Activated CD8-positive, alpha-beta memory T cell treated with anti-CD3 and anti-CD28 coated beads, Interleukin-2, amount 50 U/mL, for 48 hours (primary cell): ENCODE results near the gene PRKD2.

Source experiments
- DNase-seq: peaks from one replicate; pipeline ENCODE4 v3.0.0-alpha.2; 2020

PRKD2 gene

GRCh38 chr19:46698395-46699321 lies 18.3 kb downstream of the PRKD2 start:
- DNase-seq = no peak

DNA sequence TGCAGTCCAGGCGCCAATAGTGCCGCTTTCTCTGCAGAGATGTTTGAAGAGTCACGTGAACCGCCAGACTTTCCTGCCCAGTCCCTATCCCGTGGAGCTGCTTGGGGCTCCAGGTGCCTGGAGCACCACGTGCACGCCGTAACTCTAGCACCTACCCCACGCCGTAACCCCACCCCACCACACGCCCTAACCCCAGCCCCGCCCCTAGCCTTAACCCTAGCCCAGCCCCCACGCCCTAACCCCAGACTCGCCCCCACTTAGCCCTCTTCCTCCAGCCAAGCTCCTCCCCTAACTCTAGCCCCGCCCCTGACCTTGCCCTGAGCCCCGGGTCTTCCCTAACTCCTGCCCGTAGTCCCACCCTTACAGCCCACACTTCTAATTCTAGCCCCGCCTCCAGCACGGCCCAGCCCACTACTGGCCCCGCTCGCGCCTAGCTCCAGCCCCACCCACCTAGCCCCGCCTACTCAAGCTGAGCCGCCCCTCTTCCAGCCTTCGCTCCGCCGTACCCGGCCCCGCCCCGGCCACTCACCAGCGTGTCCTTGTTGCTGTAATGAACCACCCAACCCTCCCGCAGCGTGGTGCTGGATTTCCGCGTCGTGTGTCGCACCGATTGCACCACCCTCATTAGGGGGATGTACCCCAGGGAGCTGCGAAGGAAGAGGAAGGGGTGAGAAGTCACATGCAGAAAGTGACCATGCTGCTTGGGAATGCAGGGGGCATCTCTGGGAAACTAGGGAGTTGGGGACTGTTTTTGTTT lies 19.5 kb downstream of the PRKD2 start:
- DNase-seq = no peak

GRCh38 chr19:46696866-46697203 lies 20.1 kb downstream of the PRKD2 start:
- DNase-seq = no peak

DNA sequence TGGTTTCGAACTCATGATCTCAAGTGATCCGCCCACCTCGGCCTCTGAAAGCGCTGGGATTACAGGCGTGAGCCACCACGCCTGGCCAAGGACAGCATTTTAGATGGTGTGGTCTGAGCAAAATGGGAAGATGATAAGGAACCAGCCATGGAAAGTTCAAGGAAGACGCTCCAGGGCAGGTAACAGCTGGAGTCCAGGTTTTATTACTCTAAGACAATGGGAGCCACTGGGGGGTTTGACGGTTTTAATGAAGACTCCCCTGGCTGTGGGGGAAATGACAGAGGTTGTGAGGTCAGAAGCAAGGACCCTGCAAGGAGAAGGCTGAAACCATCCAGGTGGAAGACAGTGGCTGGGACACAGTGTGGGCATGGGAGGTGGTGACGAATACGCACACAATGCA lies 20.9 kb downstream of the PRKD2 start:
- DNase-seq = no peak

GRCh38 chr19:46693760-46694159 lies 23.2 kb downstream of the PRKD2 start:
- no peak for DNase-seq

DNA sequence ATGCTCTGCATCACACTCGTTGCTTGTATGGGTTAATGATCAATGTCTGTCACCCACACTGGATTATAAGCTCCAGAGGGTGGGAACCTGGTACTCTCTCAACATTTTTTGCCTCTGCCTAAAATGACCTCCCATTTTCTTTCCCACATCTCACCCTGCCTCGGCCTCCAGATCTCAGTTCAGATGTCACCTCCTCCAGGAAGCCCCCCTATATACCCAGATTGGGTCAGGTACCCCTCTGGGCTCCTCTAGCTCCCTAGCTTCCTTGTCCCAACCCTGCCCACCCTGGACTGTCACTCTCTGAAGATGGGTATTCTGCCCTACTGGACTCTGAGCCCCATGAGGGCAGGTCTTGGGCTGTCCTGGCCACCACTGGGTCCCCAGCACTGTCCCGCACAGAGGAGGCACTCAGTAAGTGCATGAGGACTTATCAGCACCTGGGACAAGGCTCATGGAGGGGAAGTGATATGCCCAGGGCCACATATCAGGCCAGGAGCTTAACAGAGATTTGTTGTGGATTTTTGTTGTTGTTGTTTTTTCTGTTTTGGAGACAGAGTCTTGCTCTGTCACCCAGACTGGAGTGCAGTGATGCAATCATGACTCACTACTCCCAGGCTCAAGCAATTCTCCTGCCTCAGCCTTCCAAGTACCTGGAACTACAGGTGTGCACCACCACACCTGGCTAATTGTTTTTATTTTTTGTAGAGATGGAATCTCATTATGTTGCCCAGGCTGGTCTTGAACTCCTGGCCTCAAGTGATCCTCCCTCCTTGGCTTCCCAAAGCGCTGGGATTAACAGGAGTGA lies 23.8 kb downstream of the PRKD2 start:
- DNase-seq = no peak

DNA sequence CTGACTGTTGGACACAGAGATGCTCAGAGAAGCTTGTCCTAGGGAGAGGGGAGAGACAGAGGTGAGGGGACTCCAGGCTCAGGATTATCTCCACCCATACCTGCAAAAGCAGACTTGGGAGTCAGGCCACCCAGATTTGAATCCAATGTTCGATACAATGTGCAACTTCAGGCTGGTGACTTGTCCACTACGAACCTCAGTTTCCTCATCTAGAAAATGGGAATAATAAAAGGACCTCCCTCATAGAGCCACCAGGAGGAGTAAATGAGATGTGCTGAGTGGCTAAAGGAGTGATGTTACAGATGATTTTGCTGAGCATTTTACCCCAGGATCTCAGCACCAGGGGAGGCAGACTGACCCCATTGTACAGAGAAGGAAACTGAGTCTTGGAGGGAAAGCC lies 25.0 kb downstream of the PRKD2 start:
- DNase-seq = no peak

- no peak for DNase-seq
These were observed 25.8 kb downstream of the PRKD2 start for GRCh38 chr19:46691104-46691503.

DNA sequence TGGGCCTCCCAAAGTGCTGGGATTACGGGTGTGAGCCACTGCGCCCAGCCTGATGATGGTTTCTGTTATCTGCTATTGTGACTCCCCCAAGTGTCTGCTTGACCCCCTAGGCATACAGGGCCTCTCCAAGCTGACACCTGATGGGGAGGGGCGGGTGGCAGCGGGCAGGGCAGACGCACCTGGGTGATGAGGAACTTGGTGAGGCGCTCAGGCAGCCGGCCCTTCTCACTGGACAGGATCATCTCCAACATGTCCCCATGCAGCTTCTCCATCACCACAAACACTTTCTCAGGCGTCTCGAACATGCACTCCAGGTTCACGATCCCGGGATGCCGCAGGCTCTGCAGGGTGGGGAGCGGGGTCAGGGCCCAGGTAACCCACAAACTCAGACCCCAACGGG lies 27.6 kb downstream of the PRKD2 start:
- no peak for DNase-seq

DNA sequence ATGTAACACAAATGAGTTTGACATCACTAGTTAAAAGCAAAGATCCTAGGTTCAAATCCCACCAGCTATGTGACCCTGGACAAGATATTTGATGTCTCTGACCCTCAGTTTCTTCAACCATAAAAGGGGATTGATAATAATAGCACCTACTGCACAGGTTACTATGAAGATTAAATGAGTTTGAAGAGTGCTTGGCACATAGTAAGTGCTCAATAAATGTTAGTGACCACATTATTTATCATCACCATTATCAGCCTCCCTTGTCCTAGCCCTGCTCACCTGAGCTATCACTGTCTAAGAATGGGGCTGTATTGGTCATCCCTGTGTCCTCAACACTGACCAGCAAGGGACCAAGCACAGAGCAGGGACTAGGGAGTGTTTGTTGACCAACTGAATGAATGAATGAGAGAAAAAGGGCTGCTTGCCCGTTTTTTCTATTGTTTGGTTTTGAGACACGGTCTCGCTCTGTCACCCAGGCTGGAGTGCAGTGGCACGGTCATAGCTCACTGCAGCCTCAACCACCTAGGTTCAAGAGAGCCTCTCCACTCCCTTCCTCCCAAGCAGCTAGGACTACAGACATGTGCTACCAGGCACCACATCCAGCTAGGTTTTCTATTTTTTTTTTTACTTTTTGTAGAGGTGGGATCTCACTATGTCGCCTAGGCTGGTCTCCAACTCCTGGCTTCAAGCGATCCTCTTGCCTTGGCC lies 29.3 kb downstream of the PRKD2 start:
- DNase-seq = no peak

DNA sequence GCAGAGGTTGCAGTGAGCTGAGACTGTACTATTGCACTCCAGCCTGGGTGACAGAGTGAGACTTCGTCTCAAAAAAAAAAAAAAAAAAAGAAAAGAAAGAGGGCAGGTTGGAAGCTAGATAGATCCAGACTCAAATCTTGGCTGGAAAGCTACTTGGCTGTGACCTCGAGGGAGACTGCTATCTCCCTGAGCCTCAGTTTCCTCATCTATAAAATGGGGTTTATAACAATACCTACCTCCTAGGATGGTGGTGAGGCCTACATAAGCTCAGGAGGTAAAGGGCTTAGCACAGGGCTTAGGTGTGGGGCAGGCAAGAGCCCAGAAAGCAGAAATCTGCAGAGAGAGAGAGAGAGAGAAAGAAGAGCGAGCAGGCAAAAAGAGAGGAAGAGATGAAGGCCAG lies 31.7 kb downstream of the PRKD2 start:
- no peak for DNase-seq

DNA sequence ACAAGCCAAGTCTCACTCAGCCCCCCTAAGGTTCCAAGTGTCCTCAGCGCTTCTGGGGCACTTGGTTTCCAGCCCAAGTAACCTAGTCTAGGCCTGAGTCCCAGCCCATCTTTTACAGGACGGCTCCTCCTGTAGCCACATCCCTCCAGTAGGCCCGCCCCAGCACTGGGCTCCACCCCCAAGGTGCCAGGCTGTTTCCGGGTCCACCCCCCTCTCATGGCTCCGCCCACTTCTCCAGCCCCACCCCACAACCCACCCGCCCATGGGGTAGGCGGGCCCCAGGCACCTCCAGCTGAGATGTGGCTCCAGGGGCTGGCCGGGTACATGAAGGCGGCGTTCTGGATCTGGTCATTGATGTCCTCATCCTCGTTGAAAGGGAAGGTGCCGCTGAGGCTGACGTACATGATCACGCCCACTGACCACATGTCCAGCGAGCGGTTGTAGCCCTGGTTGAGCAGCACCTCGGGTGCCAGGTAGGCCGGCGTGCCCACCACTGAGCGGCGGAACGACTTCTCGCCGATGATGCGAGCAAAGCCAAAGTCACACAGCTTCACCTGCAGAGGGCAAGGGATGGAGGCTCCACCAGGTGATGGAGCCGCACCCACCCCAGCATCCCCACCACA lies 38.7 kb downstream of the PRKD2 start:
- DNase-seq = peak; percentile 81

DNA sequence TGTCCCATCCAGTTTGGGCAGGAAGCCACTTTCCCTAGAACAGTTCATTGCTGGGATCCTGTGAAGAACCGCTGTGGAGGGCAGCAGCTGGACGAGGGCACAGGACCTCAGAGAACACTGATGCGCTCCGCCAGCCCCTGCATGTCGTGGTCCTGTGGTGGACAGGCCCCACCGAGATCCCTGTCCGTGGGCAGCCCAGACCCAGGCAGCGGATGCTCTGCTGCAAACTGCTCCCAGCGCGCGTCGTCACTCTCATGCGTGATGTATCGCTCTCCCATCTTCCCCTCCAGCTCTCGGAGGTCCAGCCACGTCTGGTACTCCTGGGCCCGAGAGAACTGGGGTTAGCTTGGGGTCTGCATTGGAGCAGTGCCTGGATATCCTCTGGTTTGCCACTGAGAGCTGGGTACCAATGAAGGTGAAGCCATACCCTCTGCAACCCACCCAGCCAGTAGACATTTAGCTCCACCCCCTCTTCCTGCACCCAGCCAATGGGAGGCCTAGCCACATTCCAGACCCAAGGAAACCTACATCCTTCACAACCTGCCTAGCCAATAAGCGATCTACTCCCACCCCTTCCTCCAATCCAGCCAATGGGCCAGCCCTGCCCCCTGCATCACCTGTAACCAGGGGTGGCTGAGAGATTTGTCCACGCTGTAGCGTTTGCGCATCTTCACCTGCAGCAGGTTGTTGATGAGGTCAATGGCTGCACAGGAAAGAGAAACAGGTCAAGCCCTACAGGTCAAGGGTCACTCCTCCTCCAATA lies 42.3 kb downstream of the PRKD2 start:
- no peak for DNase-seq

DNA sequence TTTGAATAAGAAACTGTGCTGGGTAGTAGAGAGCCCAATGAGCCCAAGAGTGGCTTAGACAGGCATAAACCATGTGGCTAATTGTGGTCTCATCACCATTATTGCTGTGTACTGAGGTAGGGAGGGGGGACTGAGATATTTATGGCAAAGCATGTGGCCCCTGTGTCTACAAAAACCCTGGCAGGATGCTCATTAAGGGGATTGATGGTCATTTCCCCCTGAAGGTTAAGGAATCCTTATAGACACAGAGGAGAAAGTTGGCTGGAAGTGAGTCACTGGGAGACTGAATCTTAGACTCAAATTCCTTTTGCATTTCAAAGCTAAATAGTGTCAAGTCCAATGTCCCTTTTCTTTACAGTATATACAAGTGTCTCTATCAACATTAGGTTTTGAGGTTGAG lies 46.1 kb downstream of the PRKD2 start:
- DNase-seq = no peak

DNA sequence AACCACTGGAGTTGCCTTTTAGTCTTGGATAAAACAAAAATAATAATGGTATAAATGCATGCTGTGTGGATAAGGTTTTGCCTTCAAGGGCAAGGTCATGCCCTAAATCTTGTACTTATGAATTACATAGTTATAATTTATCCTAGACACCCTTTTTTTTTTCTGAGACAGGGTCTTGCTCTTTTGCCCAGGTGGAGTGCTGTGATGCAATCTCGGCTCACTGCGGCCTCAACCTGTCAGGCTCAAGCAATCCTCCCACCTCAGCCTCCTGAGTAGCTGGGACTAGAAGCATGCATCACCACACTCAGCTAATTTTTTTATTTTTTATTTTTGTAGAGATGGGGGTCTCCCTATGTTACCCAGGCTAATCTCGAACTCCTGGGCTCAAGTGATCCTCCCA lies 48.3 kb downstream of the PRKD2 start:
- no peak for DNase-seq

- DNase-seq = no peak
These were observed 51.8 kb downstream of the PRKD2 start for GRCh38 chr19:46665072-46665471.

GRCh38 chr19:46661735-46662592 lies 55.0 kb downstream of the PRKD2 start:
- DNase-seq = peak; percentile 83

- DNase-seq = peak; percentile 100
These were observed 55.7 kb downstream of the PRKD2 start, which contains the start of gene DACT3 for GRCh38 chr19:46661020-46661731. DACT3 (minus strand) TSS chr19:46661182; CDS start chr19:46661064, 118 bp downstream.

DNA sequence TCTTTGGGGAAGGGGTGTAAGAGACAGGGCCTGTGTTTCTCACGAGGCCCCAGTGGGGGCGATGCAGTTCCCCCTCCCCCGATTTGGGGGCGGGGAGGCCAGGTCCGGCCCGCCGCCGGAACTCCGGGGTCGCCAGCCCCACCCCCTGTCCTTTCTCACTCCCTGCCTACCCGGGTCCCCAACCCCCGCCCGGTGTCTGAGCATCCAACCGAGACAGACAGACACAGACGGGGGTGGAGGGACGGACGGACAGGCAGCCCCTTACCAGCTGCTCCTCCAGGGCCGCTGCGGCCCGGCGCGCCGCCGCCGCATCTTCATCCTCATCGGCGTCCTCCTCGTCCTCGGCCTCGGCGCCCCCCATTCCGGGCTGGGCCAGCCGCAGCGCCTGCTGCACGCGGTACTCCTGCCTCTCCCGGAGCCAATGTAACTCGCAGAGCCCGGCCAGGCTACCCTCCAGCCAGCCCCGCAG lies 56.3 kb downstream of the PRKD2 start:
- DNase-seq = no peak
